ENCODE results near the gene CYP1A2.

Gene CYP1A2

DNA sequence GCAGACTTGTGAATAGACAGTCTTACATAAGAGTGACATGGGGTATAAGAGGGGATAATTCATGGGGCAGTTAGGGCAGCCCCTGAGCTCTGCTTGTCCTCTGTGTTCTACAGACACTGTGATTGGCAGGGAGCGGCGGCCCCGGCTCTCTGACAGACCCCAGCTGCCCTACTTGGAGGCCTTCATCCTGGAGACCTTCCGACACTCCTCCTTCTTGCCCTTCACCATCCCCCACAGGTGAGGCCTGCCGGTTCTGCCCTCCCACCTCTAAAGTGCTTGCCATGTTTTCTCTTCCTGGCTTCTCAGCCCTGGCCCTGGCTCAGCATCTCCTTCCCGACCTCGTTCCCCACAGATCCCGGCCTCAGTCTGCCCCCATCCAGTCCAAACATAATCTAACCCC lies 3.4 kb downstream of the CYP1A2 start:
- no peak for TF ChIP-seq TCF12 (IDR thresholded peaks at IDR 0.05; ENCODE audit: low read depth)
- no peak for TF ChIP-seq NFIC (IDR thresholded peaks at IDR 0.05)
- no peak for TF ChIP-seq YY1 (IDR thresholded peaks at IDR 0.05; ENCODE audit: low read depth)
- TF ChIP-seq TAF1 (IDR thresholded peaks at IDR 0.05; ENCODE audit: low read depth), result no peak
- no peak for TF ChIP-seq TEAD4 (IDR thresholded peaks at IDR 0.05)

DNA sequence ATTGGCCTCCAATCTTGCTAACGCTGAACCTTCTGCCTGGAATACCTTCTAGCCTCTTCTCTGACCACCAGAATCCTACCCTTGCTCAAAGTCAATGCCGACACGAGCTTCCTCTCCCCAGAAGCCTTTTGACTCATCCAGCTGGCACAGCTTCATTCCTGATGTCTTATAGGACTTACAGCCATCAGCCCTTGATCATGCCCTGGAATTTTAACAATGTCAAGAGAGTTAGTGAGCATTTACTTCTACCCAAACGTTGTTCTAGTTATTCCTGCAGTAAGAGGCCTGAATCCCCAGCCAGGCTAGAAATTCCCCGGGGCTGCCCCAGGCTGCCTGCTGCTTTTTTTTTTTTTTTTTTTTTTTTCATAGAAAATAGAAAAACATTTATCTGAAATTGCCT lies 3.9 kb downstream of the CYP1A2 start:
- TF ChIP-seq, protein P1, sequence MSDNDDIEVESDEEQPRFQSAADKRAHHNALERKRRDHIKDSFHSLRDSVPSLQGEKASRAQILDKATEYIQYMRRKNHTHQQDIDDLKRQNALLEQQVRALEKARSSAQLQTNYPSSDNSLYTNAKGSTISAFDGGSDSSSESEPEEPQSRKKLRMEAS (IDR thresholded peaks at IDR 0.05), result no peak
- peak; percentile 54 for TF ChIP-seq TEAD4 (IDR thresholded peaks at IDR 0.05)

DNA sequence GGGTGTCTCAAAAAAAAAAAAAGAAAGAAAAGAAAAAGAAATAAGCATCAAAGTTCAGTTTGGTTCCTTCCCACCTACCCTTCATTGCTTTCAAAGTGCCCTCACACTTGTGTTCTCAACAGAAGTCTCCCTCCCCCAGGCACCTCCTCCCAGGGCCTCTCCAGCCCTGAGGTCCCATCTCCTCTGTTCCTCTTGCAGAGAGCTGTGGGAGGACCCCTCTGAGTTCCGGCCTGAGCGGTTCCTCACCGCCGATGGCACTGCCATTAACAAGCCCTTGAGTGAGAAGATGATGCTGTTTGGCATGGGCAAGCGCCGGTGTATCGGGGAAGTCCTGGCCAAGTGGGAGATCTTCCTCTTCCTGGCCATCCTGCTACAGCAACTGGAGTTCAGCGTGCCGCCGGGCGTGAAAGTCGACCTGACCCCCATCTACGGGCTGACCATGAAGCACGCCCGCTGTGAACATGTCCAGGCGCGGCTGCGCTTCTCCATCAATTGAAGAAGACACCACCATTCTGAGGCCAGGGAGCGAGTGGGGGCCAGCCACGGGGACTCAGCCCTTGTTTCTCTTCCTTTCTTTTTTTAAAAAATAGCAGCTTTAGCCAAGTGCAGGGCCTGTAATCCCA lies 6.1 kb downstream of the CYP1A2 start:
- TF ChIP-seq EGR1 (IDR thresholded peaks at IDR 0.05) (no peak), RAD21 (IDR thresholded peaks at IDR 0.05; ENCODE audit: low read depth) (no peak), EP300 (IDR thresholded peaks at IDR 0.05; ENCODE audit: borderline replicate concordance) (no peak), NFIC (IDR thresholded peaks at IDR 0.05) (no peak), YY1 (IDR thresholded peaks at IDR 0.05; ENCODE audit: low read depth) (no peak), TAF1 (IDR thresholded peaks at IDR 0.05; ENCODE audit: low read depth) (no peak), CREB1 (IDR thresholded peaks at IDR 0.05; ENCODE audit: low read depth) (no peak), ZBTB7A (IDR thresholded peaks at IDR 0.05; ENCODE audit: low read depth) (no peak), TEAD4 (IDR thresholded peaks at IDR 0.05) (no peak)
- TF ChIP-seq, protein P2, sequence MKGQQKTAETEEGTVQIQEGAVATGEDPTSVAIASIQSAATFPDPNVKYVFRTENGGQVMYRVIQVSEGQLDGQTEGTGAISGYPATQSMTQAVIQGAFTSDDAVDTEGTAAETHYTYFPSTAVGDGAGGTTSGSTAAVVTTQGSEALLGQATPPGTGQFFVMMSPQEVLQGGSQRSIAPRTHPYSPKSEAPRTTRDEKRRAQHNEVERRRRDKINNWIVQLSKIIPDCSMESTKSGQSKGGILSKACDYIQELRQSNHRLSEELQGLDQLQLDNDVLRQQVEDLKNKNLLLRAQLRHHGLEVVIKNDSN (IDR thresholded peaks at IDR 0.05), result no peak
- TF ChIP-seq, protein P1 (IDR thresholded peaks at IDR 0.05), result no peak

DNA sequence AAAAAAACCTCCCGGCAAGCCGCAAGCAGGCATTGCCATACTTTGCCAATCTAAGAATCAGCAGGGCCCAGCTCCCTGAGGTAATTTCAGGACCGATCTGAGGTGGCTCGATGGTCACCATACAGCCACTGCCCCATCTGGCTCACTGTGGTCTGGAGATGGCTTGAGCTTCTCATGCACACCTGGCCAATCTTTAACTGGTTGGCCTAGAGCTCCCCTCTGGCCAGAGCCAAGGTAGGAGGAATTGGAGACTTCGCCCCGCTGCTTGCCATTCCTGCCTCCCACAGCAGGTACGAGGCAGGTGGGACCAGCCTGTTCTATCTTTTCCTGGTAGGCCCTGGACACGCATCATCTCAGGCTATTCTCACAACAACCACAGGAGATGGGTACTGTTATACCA lies 10.1 kb downstream of the CYP1A2 start:
- no peak for TF ChIP-seq TAF1 (IDR thresholded peaks at IDR 0.05; ENCODE audit: low read depth)
- no peak for TF ChIP-seq RAD21 (IDR thresholded peaks at IDR 0.05; ENCODE audit: low read depth)
- no peak for TF ChIP-seq FOXM1 (IDR thresholded peaks at IDR 0.05; ENCODE audit: borderline replicate concordance, low read depth)
- TF ChIP-seq, protein P2 (IDR thresholded peaks at IDR 0.05), result no peak

DNA sequence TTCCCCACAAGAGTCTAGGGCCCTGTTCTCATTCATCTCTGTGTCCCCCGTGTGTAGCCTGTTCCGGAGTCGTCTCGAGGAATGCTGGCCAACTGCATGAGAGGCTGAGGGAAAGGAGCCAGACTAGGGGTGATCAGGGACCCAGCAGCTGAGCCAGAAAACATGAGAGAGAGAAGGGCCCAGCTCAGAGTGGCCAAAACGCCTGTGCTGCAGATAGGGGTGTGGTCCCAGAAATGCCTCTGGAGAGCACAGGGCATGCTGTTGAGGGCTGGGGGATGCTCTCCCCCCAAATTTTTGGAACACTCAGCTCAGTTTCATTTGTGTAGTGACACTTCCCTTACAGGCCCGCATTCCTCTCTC lies 14.1 kb downstream of the CYP1A2 start:
- no peak for TF ChIP-seq YY1 (IDR thresholded peaks at IDR 0.05; ENCODE audit: low read depth)
- no peak for TF ChIP-seq RAD21 (IDR thresholded peaks at IDR 0.05; ENCODE audit: low read depth)

DNA sequence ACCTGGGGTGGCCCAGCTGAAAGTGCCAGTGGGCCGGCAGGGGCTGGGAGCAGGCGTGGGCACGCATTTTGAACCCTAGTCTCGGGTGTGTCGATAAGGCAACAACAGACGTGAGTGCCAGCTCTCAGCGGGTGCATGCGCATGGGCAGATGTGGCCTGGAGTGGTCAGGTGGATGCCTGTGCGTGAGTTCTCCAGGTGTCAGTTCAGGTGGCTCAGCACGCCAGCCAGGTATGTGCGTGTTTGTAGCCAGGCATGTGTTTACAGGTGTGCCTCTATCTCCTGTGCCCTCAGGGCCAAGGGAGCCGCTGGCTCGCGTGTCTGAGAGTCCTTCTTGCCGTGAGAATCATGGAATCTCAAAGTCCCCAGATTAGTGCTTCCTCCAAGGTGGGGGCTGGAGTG lies 14.8 kb downstream of the CYP1A2 start:
- no peak for TF ChIP-seq TEAD4 (IDR thresholded peaks at IDR 0.05)
- TF ChIP-seq, protein P3, sequence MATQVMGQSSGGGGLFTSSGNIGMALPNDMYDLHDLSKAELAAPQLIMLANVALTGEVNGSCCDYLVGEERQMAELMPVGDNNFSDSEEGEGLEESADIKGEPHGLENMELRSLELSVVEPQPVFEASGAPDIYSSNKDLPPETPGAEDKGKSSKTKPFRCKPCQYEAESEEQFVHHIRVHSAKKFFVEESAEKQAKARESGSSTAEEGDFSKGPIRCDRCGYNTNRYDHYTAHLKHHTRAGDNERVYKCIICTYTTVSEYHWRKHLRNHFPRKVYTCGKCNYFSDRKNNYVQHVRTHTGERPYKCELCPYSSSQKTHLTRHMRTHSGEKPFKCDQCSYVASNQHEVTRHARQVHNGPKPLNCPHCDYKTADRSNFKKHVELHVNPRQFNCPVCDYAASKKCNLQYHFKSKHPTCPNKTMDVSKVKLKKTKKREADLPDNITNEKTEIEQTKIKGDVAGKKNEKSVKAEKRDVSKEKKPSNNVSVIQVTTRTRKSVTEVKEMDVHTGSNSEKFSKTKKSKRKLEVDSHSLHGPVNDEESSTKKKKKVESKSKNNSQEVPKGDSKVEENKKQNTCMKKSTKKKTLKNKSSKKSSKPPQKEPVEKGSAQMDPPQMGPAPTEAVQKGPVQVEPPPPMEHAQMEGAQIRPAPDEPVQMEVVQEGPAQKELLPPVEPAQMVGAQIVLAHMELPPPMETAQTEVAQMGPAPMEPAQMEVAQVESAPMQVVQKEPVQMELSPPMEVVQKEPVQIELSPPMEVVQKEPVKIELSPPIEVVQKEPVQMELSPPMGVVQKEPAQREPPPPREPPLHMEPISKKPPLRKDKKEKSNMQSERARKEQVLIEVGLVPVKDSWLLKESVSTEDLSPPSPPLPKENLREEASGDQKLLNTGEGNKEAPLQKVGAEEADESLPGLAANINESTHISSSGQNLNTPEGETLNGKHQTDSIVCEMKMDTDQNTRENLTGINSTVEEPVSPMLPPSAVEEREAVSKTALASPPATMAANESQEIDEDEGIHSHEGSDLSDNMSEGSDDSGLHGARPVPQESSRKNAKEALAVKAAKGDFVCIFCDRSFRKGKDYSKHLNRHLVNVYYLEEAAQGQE (IDR thresholded peaks at IDR 0.05; ENCODE audit: low read depth), result no peak
- TF ChIP-seq CEBPB (IDR thresholded peaks at IDR 0.05), result no peak
- no peak for TF ChIP-seq ZBTB7A (IDR thresholded peaks at IDR 0.05; ENCODE audit: low read depth)
- TF ChIP-seq TAF1 (IDR thresholded peaks at IDR 0.05; ENCODE audit: low read depth), result no peak
- no peak for TF ChIP-seq CREB1 (IDR thresholded peaks at IDR 0.05; ENCODE audit: low read depth)
- TF ChIP-seq RAD21 (IDR thresholded peaks at IDR 0.05; ENCODE audit: low read depth), result no peak
- TF ChIP-seq, protein P2 (IDR thresholded peaks at IDR 0.05), result no peak
- TF ChIP-seq FOXM1 (IDR thresholded peaks at IDR 0.05; ENCODE audit: borderline replicate concordance, low read depth), result no peak
- no peak for TF ChIP-seq EP300 (IDR thresholded peaks at IDR 0.05; ENCODE audit: borderline replicate concordance)
- no peak for TF ChIP-seq EGR1 (IDR thresholded peaks at IDR 0.05)
- TF ChIP-seq NFIC (IDR thresholded peaks at IDR 0.05), result no peak
- TF ChIP-seq, protein P1 (IDR thresholded peaks at IDR 0.05), result no peak
- TF ChIP-seq YY1 (IDR thresholded peaks at IDR 0.05; ENCODE audit: low read depth), result no peak

DNA sequence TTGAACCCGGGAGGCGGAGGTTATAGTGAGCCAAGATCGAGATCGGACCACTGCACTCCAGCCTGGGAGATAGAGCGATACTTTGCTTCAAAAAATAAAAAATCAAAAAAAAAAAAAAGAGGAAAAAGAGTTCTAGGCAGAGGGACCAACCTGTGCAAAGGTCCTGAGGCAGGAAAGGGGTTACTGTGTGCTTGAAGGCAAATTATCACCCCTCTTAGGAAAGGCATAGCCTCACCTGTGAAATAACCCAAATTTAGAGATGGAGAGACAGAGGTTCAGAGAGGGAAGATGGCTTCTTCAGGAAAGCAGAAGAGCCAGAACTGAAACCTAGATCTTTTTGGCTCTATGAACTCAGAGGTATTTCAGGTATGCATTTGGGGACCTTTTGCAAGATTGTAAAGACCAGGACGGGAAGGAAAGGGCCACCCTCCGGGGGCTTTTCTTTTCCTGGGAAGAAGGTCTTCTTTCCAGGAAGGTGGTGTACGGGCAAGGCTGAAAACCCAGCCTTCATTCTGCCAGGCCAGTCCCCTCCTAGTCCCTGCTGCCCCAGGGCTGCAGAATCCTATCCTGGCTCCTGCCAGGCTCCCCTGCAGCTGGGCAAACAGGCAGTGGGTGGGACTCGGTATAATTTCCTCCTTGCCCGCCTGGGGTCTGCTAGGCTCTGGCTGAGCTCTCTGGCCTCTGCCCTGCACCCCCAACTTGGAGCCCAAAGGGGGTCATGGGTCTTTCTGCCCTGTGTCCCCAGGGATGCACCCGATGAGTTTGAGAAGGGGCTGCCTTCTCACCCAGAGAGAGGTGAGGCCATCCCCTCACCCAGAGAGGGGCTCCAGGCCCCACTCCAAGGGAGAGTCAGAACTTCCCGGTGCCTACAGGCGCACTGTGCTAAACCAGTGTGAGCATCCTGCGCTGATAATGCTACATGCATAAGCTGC lies 18.8 kb downstream of the CYP1A2 start:
- no peak for TF ChIP-seq CEBPB (IDR thresholded peaks at IDR 0.05)

Data from Ishikawa (cell line).